A549 (cell line): Measurements from ENCODE around the gene ANKRD13D. TPM values are rescaled to one million over a fixed set of nuclear protein-coding genes. Genes with fewer than 3 reads are reported as not detected.

Experiments
- ATAC-seq, 2 experiments: fragments of 200-7000 bp in 1 of 2; fragments of >200 bp in 1 of 2; cut with Nextera tagmentation in 1 of 2; cut with Tn5 transposase in 1 of 2; 3 replicates each; pipeline versions ENCODE4 v1.8.0 to v1.9.1; 2018 to 2020; ENCODE audit warnings: mild to moderate bottlenecking in 1 of 2, moderate library complexity in 1 of 2
- CTCF ChIA-PET: fragments of 300-600 bp; sonication (Branson Sonifier 250); formaldehyde crosslinking; extraction: SDS; loops from one replicate; lab custom pipeline; 2021; ENCODE audit warnings: antibody characterized with exemption, inconsistent platforms; lab: Yijun Ruan, JAX
- POLR2A ChIA-PET: fragments of 350-600 bp; formaldehyde crosslinking; extraction: SDS; loops from one replicate; lab custom pipeline; 2021; ENCODE audit warnings: antibody characterized with exemption, inconsistent platforms; lab: Yijun Ruan, JAX
- DNase-seq, 2 experiments: peaks; one replicate each; pipeline versions ENCODE4 v3.0.0 to v3.0.0-alpha.2; 2011 to 2016; ENCODE audit warnings: low read depth in 1 of 2, low spot score in 1 of 2
- FAIRE-seq: peaks from 2 replicates; lab custom pipeline; 2011; peaks lifted over from hg19 to GRCh38; lab: Jason Lieb, UNC
- H3K27ac ChIP-seq, 2 experiments: fragments of >200 bp; sonication (Bioruptor Twin); formaldehyde crosslinking; 3 replicates each; pipeline ENCODE4 v1.5.1; 2016 to 2017
- H3K4me1 ChIP-seq: fragments of >200 bp; sonication (Bioruptor Twin); formaldehyde crosslinking; 3 replicates; pipeline ENCODE4 v1.6.1; 2016
- H3K4me2 ChIP-seq: fragments of >200 bp; sonication (Bioruptor Twin); formaldehyde crosslinking; 3 replicates; pipeline ENCODE4 v1.6.1; 2016
- H3K4me3 ChIP-seq: fragments of >200 bp; sonication (Bioruptor Twin); formaldehyde crosslinking; 3 replicates; pipeline ENCODE4 v1.5.1; 2016
- H3K9me3 ChIP-seq: fragments of >200 bp; sonication (Bioruptor Twin); formaldehyde crosslinking; 3 replicates; pipeline ENCODE4 v1.6.1; 2016
- BHLHE40 ChIP-seq: IDR thresholded peaks from 2 replicates; pipeline ENCODE4 v1.6.1; 2012; ENCODE audit warnings: low read depth, low read length, inconsistent platforms
- CBX2 ChIP-seq: fragments of 200-600 bp; sonication (generic); IDR thresholded peaks from 2 replicates; pipeline ENCODE4 v1.6.1; 2016; ENCODE audit warnings: low read depth, mild to moderate bottlenecking, borderline replicate concordance
- CEBPB ChIP-seq, 2 experiments: fragments of >200 bp in 1 of 2; sonication (Bioruptor Twin) in 1 of 2; formaldehyde crosslinking in 1 of 2; IDR thresholded peaks; 2 replicates each; pipeline ENCODE4 v1.6.1; 2012 to 2016
- CHD2 ChIP-seq: fragments of 150-350 bp; IDR thresholded peaks from 2 replicates; pipeline ENCODE4 v1.6.1; 2014; ENCODE audit warnings: low read length; ENCODE audit not compliant: partially characterized antibody
- EHF ChIP-seq: fragments of 250-450 bp; sonication (Bioruptor Pico); IDR thresholded peaks from 2 replicates; pipeline ENCODE4 v1.5.0; 2020; ENCODE audit warnings: mild to moderate bottlenecking
- EHMT2 ChIP-seq: fragments of 200-600 bp; sonication (generic); IDR thresholded peaks from 2 replicates; pipeline ENCODE4 v1.6.1; 2016; ENCODE audit warnings: antibody characterized with exemption, low read depth, mild to moderate bottlenecking, moderate library complexity
- EP300 ChIP-seq, 2 experiments: fragments of >200 bp; sonication (Bioruptor Twin); formaldehyde crosslinking; IDR thresholded peaks; 2 replicates in 1 of 2; 3 replicates in 1 of 2; pipeline ENCODE4 v1.6.1; 2016 to 2017
- FOSB ChIP-seq: fragments of 250-450 bp; sonication (Bioruptor Pico); IDR thresholded peaks from 2 replicates; pipeline ENCODE4 v1.5.0; 2020; ENCODE audit warnings: mild to moderate bottlenecking, moderate library complexity
- GATA3 ChIP-seq: IDR thresholded peaks from 2 replicates; pipeline ENCODE4 v1.6.1; 2012; ENCODE audit warnings: borderline replicate concordance
- HOXB5 ChIP-seq: fragments of 250-450 bp; sonication (Bioruptor Pico); IDR thresholded peaks from 2 replicates; pipeline ENCODE4 v1.5.0; 2020; ENCODE audit warnings: mild to moderate bottlenecking, moderate library complexity
- JUNB ChIP-seq: fragments of >200 bp; sonication (Bioruptor Twin); formaldehyde crosslinking; IDR thresholded peaks from 2 replicates; pipeline ENCODE4 v1.6.1; 2016
- KDM5A ChIP-seq: fragments of 200-600 bp; sonication (generic); IDR thresholded peaks from 2 replicates; pipeline ENCODE4 v1.6.1; 2016; ENCODE audit warnings: antibody characterized with exemption, mild to moderate bottlenecking
- NPAS2 ChIP-seq: fragments of 250-450 bp; sonication (Bioruptor Pico); IDR thresholded peaks from 2 replicates; pipeline ENCODE4 v1.8.0; 2022; ENCODE audit warnings: mild to moderate bottlenecking, moderate library complexity, borderline replicate concordance
- PHF8 ChIP-seq: fragments of 200-600 bp; sonication (generic); IDR thresholded peaks from 2 replicates; pipeline ENCODE4 v1.6.1; 2016; ENCODE audit warnings: low read depth, mild to moderate bottlenecking, antibody characterized with exemption, moderate library complexity, borderline replicate concordance
- POLR2A ChIP-seq: IDR thresholded peaks from 2 replicates; pipeline ENCODE4 v1.6.1; 2012; ENCODE audit warnings: mild to moderate bottlenecking, low read length
- POLR2AphosphoS2 ChIP-seq: conservative IDR thresholded peaks from 2 replicates; pipeline ENCODE4 v1.6.1; 2012; ENCODE audit warnings: low read length, improper control_type of control experiment, inconsistent platforms
- RCOR1 ChIP-seq: fragments of 150-350 bp; IDR thresholded peaks from 2 replicates; pipeline ENCODE4 v1.6.1; 2014; ENCODE audit warnings: antibody characterized with exemption, low read length, low read depth
- SMC3 ChIP-seq: fragments of >200 bp; sonication (Bioruptor Twin); formaldehyde crosslinking; IDR thresholded peaks from 3 replicates; pipeline ENCODE4 v1.6.1; 2018; ENCODE audit warnings: inconsistent platforms
- SREBF2 ChIP-seq: fragments of 450-650 bp; IDR thresholded peaks from 2 replicates; pipeline ENCODE4 v1.6.1; 2014; ENCODE audit warnings: mild to moderate bottlenecking, moderate library complexity
- ZNF302 ChIP-seq: fragments of 250-450 bp; sonication (Bioruptor Pico); IDR thresholded peaks from 2 replicates; pipeline ENCODE4 v1.9.0; 2021; ENCODE audit warnings: inconsistent platforms, mild to moderate bottlenecking, moderate library complexity
- ZSCAN20 ChIP-seq: fragments of 250-450 bp; sonication (Bioruptor Pico); IDR thresholded peaks from 2 replicates; pipeline ENCODE4 v1.8.0; 2022; ENCODE audit warnings: mild to moderate bottlenecking, moderate library complexity
- WGBS: methylation state at CpG from one replicate; pipeline ENCODE4 v1.1.6; 2017; ENCODE audit errors: missing lambda C conversion rate; 5-methylcytosine and 5-hydroxymethylcytosine counted together
- polyA plus RNA-seq, 4 experiments: library from polyadenylated mRNA; depleted of rRNA in 3 of 4; stranded (reverse); fragments of >200 nt; fragmentation: RNase III in 1 of 4; extraction: RNeasy Plus Mini Kit Qiagen cat#74134 plus additional on column Dnase treatment in 1 of 4; gene quantifications; 2 replicates in 3 of 4; 3 replicates in 1 of 4; pipeline ENCODE4 v1.2.3, GENCODE V29; 2011 to 2017
- TF ChIP-seq, protein P1 (sequence below): fragments of >200 bp; sonication (Bioruptor Twin); formaldehyde crosslinking; IDR thresholded peaks from 2 replicates; pipeline ENCODE4 v1.6.1; 2016
- TF ChIP-seq, protein P2 (sequence below): fragments of 250-450 bp; sonication (Bioruptor Pico); IDR thresholded peaks from 2 replicates; pipeline ENCODE4 v1.5.0; 2020; ENCODE audit warnings: low read depth, mild to moderate bottlenecking, moderate library complexity
- TF ChIP-seq, protein P3 (sequence below): fragments of 450-650 bp; IDR thresholded peaks from 2 replicates; pipeline ENCODE4 v1.6.1; 2014; ENCODE audit warnings: antibody characterized with exemption
- TF ChIP-seq, protein P4 (sequence below): IDR thresholded peaks from 2 replicates; pipeline ENCODE4 v1.6.1; 2012
- TF ChIP-seq, protein P5 (sequence below): fragments of 150-350 bp; IDR thresholded peaks from 2 replicates; pipeline ENCODE4 v1.6.1; 2014; ENCODE audit warnings: low read depth, mild to moderate bottlenecking, low read length

The ANKRD13D gene
- polyA plus RNA-seq, 2 of the 4 experiments (the other 2 are of a cell fraction) = 17.0 to 24.2 TPM

DNA sequence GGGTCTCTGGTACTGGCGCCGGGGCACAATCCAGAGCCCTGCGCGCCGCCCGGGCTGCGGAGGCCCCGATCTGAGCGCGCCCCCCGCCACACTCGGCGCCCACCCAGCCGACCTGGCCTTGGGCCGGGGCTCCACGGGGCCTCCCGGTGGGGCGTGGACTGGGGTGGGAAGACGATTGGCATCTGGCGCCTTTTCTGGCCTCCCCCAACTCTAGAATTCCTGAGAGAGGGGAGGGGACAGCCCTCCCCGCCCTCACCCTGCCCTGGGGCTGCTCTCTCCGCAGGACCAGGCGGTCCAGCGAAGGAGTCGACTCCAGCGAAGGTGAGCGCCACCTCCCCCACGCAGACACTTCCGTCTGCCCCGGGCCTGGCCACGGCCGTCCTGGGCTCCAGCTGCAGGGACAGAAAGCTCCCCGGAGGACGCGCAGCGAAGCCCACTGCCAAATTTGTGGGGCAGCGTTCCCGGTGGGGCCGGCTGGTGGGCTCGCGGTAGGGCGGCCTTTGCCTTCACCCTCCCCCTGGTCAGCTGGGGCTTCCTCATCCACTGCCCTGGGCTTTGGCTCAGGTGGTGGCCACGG lies 14.8 kb downstream of the ANKRD13D start:
- POLR2A ChIA-PET = interaction anchor here (1.0 to 1.6 kb wide), 3 partner anchors 13 to 15 kb away, joined by 3 to 13 read pairs (median 8); partner anchors contain the start of gene ANKRD13D
- CTCF ChIA-PET = interaction anchor here (0.6 to 7.1 kb wide), 11 partner anchors 10 to 252 kb away, joined by 3 to 42 read pairs (median 6); no protein-coding TSS in a partner anchor
- peak; percentile 22 to 40; a peak in 5 of 6 replicates for ATAC-seq

DNA sequence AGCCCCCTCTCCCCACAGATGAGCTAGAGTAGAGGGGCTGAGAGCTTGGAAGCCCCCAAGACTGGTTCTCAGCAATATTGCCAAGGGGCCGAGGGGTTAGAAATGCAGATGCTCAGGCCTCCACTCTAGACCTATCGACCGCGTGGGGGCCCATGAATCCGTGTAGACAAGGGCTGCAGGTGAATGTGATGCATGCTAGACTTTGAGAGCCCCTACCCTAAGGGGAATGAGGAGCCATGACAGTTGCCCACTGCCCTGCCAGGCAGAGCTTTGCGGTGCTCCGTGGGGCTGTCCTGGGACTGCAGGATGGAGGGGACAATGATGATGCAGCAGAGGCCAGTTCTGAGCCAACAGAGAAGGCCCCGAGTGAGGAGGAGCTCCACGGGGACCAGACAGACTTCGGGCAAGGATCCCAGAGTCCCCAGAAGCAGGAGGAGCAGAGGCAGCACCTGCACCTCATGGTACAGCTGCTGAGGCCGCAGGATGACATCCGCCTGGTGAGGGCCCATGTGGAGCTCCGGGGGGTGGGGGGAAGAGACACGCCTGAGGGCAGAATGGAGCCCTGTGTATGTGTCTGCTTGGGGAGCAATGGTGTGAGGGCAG lies 15.5 kb downstream of the ANKRD13D start:
- Histone ChIP-seq H3K4me2 (peak overlapping the region; percentile 94), H3K4me1 (peaks cover 22% of the 10 kb centered on the region; the same call in 2 of the 3 replicates), H3K27ac (peak overlapping the region; percentile 93 to 94), H3K9me3 (no peaks in the 10 kb centered on the region), H3K4me3 (peak overlapping the region; percentile 93)
- FAIRE-seq (no peak), ATAC-seq (no peak), DNase-seq (no peak)
- TF ChIP-seq CHD2 (no peak), NPAS2 (CRISPR knock-in tag) (no peak), BHLHE40 (no peak), CBX2 (no peak), RCOR1 (no peak), FOSB (no peak), ZNF302 (no peak), EHMT2 (no peak), HOXB5 (CRISPR knock-in tag) (no peak), EP300 (IDR thresholded peaks at IDR 0.05) (no peak), SREBF2 (no peak), GATA3 (no peak)
- TF ChIP-seq, protein P1, sequence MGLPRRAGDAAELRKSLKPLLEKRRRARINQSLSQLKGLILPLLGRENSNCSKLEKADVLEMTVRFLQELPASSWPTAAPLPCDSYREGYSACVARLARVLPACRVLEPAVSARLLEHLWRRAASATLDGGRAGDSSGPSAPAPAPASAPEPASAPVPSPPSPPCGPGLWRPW = no peak
- WGBS = 85% methylated on average over 13 of the region's 14 CpGs
- POLR2A ChIA-PET = interaction anchor here (0.8 kb wide), 1 partner anchor 16 kb away, joined by 3 read pairs; no protein-coding TSS in a partner anchor
- CTCF ChIA-PET = interaction anchor here (0.8 to 7.1 kb wide), 6 partner anchors 11 to 252 kb away, joined by 3 to 42 read pairs (median 6); no protein-coding TSS in a partner anchor

More for the DNA sequence above, 14.8 kb downstream of the ANKRD13D start:
- H3K27ac ChIP-seq = peak overlapping the region; percentile 93 to 94
- TF ChIP-seq PHF8 (peak; percentile 14; the same call in 1 of the 2 replicates), POLR2AphosphoS2 (no peak)
- no peak for FAIRE-seq
- H3K4me2 ChIP-seq = peak overlapping the region; percentile 94
- peaks cover 22% of the 10 kb centered on the region; the same call in 2 of the 3 replicates for H3K4me1 ChIP-seq
- no peak for DNase-seq
- H3K4me3 ChIP-seq = peak overlapping the region; percentile 93
- no peaks in the 10 kb centered on the region for H3K9me3 ChIP-seq
- 1% methylated on average over 28 of the region's 43 CpGs for WGBS

DNA sequence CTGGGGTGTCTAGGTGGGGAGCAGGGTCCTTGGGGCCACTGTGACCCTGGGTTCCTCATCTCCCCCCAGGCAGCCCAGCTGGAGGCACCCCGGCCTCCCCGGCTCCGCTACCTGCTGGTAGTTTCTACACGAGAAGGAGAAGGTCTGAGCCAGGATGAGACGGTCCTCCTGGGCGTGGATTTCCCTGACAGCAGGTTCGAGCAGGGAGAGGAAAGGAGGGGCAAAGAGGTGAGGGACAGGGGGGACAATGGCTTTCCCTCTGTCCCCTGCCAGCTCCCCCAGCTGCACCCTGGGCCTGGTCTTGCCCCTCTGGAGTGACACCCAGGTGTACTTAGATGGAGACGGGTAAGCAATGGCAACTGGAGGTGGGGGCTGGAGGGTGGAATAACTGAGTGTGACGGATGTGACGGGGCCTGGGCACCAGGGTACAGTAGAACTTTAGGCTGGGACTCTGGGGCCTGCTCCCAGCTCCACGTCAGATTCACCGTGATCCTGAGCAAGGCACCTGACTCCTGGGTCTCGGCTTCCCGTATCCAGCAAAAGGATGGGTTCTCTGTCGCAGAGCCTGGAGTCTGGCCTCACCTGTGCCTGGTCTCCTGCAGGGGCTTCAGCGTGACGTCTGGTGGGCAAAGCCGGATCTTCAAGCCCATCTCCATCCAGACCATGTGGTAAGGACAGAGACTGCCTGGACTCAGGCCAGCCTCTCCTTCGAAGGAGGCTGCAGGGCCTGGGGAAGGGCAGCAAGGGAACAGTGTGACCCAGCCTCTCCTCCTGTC lies 17.9 kb downstream of the ANKRD13D start:
- no peak overlapping the region for H3K27ac ChIP-seq
- POLR2A ChIA-PET = no interaction called here

More for the DNA sequence above, 17.9 kb downstream of the ANKRD13D start:
- ATAC-seq (no peak), DNase-seq (no peak), FAIRE-seq (no peak)
- Histone ChIP-seq H3K9me3 (no peaks in the 10 kb centered on the region), H3K4me1 (peaks cover 22% of the 10 kb centered on the region; the same call in 2 of the 3 replicates), H3K4me2 (no peak overlapping the region), H3K4me3 (no peak overlapping the region)
- no peak for TF ChIP-seq GATA3
- no peak for TF ChIP-seq KDM5A
- TF ChIP-seq, protein P1 = no peak
- TF ChIP-seq BHLHE40 = no peak
- no peak for TF ChIP-seq SMC3
- TF ChIP-seq, protein P2, sequence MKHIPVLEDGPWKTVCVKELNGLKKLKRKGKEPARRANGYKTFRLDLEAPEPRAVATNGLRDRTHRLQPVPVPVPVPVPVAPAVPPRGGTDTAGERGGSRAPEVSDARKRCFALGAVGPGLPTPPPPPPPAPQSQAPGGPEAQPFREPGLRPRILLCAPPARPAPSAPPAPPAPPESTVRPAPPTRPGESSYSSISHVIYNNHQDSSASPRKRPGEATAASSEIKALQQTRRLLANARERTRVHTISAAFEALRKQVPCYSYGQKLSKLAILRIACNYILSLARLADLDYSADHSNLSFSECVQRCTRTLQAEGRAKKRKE (CRISPR knock-in tag) = no peak
- TF ChIP-seq, protein P3, sequence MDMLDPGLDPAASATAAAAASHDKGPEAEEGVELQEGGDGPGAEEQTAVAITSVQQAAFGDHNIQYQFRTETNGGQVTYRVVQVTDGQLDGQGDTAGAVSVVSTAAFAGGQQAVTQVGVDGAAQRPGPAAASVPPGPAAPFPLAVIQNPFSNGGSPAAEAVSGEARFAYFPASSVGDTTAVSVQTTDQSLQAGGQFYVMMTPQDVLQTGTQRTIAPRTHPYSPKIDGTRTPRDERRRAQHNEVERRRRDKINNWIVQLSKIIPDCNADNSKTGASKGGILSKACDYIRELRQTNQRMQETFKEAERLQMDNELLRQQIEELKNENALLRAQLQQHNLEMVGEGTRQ = no peak
- no peak for TF ChIP-seq JUNB
- no peak for TF ChIP-seq POLR2A
- no peak for TF ChIP-seq CEBPB (IDR thresholded peaks at IDR 0.05)
- TF ChIP-seq ZSCAN20 (CRISPR knock-in tag) = no peak
- TF ChIP-seq EHF (CRISPR knock-in tag) = no peak
- no peak for TF ChIP-seq CBX2
- TF ChIP-seq, protein P4, sequence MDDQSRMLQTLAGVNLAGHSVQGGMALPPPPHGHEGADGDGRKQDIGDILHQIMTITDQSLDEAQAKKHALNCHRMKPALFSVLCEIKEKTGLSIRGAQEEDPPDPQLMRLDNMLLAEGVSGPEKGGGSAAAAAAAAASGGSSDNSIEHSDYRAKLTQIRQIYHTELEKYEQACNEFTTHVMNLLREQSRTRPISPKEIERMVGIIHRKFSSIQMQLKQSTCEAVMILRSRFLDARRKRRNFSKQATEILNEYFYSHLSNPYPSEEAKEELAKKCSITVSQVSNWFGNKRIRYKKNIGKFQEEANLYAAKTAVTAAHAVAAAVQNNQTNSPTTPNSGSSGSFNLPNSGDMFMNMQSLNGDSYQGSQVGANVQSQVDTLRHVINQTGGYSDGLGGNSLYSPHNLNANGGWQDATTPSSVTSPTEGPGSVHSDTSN = no peak
- no peak for TF ChIP-seq SREBF2
- TF ChIP-seq HOXB5 (CRISPR knock-in tag) = no peak
- no peak for TF ChIP-seq RCOR1
- TF ChIP-seq FOSB = no peak
- no peak for TF ChIP-seq CHD2
- TF ChIP-seq, protein P5, sequence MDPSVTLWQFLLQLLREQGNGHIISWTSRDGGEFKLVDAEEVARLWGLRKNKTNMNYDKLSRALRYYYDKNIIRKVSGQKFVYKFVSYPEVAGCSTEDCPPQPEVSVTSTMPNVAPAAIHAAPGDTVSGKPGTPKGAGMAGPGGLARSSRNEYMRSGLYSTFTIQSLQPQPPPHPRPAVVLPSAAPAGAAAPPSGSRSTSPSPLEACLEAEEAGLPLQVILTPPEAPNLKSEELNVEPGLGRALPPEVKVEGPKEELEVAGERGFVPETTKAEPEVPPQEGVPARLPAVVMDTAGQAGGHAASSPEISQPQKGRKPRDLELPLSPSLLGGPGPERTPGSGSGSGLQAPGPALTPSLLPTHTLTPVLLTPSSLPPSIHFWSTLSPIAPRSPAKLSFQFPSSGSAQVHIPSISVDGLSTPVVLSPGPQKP = no peak
- WGBS = 92% methylated on average over 19 of the region's 19 CpGs
- CTCF ChIA-PET = interaction anchor here (0.6 to 3.6 kb wide), 7 partner anchors 11 to 44 kb away, joined by 3 to 33 read pairs (median 3); no protein-coding TSS in a partner anchor
